Activated CD4-positive, alpha-beta T cell treated with anti-CD3 and anti-CD28 coated beads for 36 hours (primary cell): Measurements from ENCODE around the gene CLEC11A. TPM values are rescaled to one million over a fixed set of nuclear protein-coding genes. Genes with fewer than 3 reads are reported as not detected.
A peak's percentile ranks its signal among the peaks of the same experiment; 100 is the strongest.

Experiments
- ATAC-seq: fragments of 200-7000 bp; cut with Tn5 transposase; one replicate; pipeline ENCODE4 v1.10.0; 2021; ENCODE audit warnings: mild to moderate bottlenecking, moderate library complexity
- CTCF ChIA-PET: fragments of 350-600 bp; sonication (Branson Sonifier 250); formaldehyde crosslinking; loops from one replicate; lab custom pipeline; 2021; ENCODE audit warnings: antibody characterized with exemption; lab: Charles Lee
- POLR2A ChIA-PET: fragments of 350-600 bp; sonication (Branson Sonifier 250); formaldehyde crosslinking; loops from one replicate; lab custom pipeline; 2021; ENCODE audit warnings: antibody characterized with exemption, inconsistent platforms; lab: Charles Lee
- DNase-seq: peaks from one replicate; pipeline ENCODE4 v3.0.0-alpha.2; 2020
- H3K27ac Mint-ChIP-seq: one replicate; pipeline ENCODE4 v1.8.0; 2021; ENCODE audit warnings: mixed read lengths
- H3K27me3 Mint-ChIP-seq: one replicate; pipeline ENCODE4 v1.8.0; 2021; ENCODE audit warnings: mixed read lengths
- H3K36me3 Mint-ChIP-seq: one replicate; pipeline ENCODE4 v1.8.0; 2021; ENCODE audit warnings: low read depth, mixed read lengths
- H3K4me1 Mint-ChIP-seq: one replicate; pipeline ENCODE4 v1.8.0; 2021; ENCODE audit warnings: mixed read lengths
- H3K4me3 Mint-ChIP-seq: one replicate; pipeline ENCODE4 v1.8.0; 2021; ENCODE audit warnings: mild to moderate bottlenecking, moderate library complexity, mixed read lengths
- H3K9me3 Mint-ChIP-seq: one replicate; pipeline ENCODE4 v1.8.0; 2021; ENCODE audit warnings: low read depth, mixed read lengths
- intact Hi-C, 2 experiments: fragments of 100-400 bp; cut with DNase I in 1 of 2; cut with micrococcal nuclease in 1 of 2; formaldehyde crosslinking; loops; one replicate each; pipeline versions ENCODE4 v1.14.2 to v1.15.1; 2022 to 2024; cut with DNase I, micrococcal nuclease
- total RNA-seq, 2 experiments: library from RNA; stranded (reverse); gene quantifications; one replicate each; pipeline ENCODE4 v1.2.3, GENCODE V29; 2021

Gene CLEC11A
- total RNA-seq, 2 experiments from 2014 or later, result 0.64 to 1.0 TPM

DNA sequence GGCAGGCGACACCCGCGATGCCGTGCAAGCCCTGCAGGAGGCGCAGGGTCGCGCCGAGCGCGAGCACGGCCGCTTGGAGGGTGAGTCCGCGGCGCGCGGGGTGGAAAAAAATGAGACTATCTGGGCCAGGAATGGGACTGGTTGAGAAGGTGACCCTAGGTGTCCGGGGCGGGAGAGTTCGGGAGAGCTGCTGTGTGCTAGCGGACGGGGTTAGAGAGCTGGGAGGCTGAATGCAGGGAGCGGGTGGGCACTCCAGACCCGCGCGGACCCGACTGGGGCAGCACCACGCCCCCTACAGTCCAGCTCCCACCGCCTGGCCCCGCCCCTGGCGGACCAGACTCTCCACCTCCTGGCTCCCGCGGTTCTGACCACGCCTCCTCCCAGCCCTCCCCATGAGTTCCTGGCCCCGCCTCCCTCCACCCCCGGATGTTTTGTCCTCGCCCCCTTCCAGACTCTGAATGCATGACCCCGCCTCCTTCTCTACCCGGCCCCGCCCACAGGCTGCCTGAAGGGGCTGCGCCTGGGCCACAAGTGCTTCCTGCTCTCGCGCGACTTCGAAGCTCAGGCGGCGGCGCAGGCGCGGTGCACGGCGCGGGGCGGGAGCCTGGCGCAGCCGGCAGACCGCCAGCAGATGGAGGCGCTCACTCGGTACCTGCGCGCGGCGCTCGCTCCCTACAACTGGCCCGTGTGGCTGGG is 1.5 kb downstream of the CLEC11A start:
- no peaks in the 10 kb centered on the region for H3K9me3 Mint-ChIP-seq
- intact Hi-C loops, result loop anchor here (1.0 to 10.0 kb wide), 14 partner anchors 45 to 870 kb away; partner anchors contain the start of genes EMC10 (in 1 of the 2), GARIN5A (in 1 of the 2), JOSD2 (in 1 of the 2) and NR1H2 (in 1 of the 2)
- ChIA-PET POLR2A (interaction anchor here (0.7 to 1.8 kb wide), 4 partner anchors 71 to 378 kb away, joined by 3 to 13 read pairs (median 4); no protein-coding TSS in a partner anchor), CTCF (interaction anchor here (0.5 to 1.8 kb wide), 18 partner anchors 9 to 394 kb away, joined by 3 to 10 read pairs (median 4); partner anchors contain the start of gene JOSD2)
- peaks cover 2% of the 10 kb centered on the region for H3K36me3 Mint-ChIP-seq
- peaks cover 36% of the 10 kb centered on the region for H3K27me3 Mint-ChIP-seq
- ATAC-seq (peak; percentile 87), DNase-seq (peak; percentile 99)
- H3K4me3 Mint-ChIP-seq, result peak overlapping the region; percentile 80
- H3K4me1 Mint-ChIP-seq, result peaks cover 26% of the 10 kb centered on the region
- peak overlapping the region; percentile 63 for H3K27ac Mint-ChIP-seq

DNA sequence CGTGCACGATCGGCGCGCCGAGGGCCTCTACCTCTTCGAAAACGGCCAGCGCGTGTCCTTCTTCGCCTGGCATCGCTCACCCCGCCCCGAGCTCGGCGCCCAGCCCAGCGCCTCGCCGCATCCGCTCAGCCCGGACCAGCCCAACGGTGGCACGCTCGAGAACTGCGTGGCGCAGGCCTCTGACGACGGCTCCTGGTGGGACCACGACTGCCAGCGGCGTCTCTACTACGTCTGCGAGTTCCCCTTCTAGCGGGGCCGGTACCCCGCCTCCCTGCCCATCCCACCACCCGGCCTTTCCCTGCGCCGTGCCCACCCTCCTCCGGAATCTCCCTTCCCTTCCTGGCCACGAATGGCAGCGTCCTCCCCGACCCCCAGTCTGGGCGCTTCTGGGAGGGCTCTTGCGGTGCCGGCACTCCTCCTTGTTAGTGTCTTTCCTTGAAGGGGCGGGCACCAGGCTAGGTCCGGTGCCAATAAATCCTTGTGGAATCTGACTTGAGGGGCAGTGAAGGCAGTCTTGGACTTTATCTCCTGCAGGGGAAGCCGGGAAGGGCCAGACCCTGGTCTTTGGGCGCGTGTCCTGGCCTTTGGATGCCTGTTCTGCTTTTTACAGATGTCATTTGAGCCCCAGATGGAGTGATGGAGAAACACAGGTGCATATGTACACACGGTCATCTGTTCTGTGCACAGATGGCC is 2.2 kb downstream of the CLEC11A start:
- intact Hi-C loops, result loop anchor here (1.0 to 10.0 kb wide), 7 partner anchors 67 to 869 kb away; partner anchors contain the start of genes JOSD2 (in 1 of the 2), NR1H2 (in 1 of the 2) and POLD1 (in 1 of the 2)
- DNase-seq (no peak), ATAC-seq (peak; percentile 47)
- Mint-ChIP-seq H3K27me3 (peaks cover 31% of the 10 kb centered on the region), H3K36me3 (peaks cover 2% of the 10 kb centered on the region), H3K4me3 (peak overlapping the region; percentile 80), H3K9me3 (no peaks in the 10 kb centered on the region), H3K4me1 (peaks cover 24% of the 10 kb centered on the region), H3K27ac (peak overlapping the region; percentile 63)
- POLR2A ChIA-PET, result interaction anchor here (0.7 to 1.8 kb wide), 4 partner anchors 70 to 379 kb away, joined by 3 to 13 read pairs (median 4); no protein-coding TSS in a partner anchor
- CTCF ChIA-PET, result interaction anchor here (0.5 to 1.8 kb wide), 13 partner anchors 10 to 369 kb away, joined by 3 to 10 read pairs (median 4); partner anchors contain the start of gene JOSD2

DNA sequence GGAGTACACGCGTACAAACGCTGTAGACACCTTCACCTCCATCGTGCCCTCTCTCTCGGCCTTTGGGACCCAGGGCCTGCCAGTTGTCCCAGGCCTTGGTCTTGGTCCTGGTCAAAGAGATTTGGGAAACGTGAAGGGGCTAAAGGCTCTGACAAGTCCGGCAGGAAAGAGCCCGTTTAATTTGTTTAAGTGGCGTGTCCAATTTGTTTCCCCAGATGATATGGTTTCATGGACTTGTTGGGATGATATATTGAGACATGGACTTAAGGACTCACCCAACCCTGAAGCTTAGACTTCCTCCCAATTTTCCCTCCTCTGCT is 2.7 kb downstream of the CLEC11A start:
- POLR2A ChIA-PET, result no interaction called here
- ATAC-seq, result no peak
- DNase-seq, result no peak
- Mint-ChIP-seq H3K27ac (no peak overlapping the region), H3K36me3 (peaks cover 2% of the 10 kb centered on the region), H3K27me3 (peaks cover 26% of the 10 kb centered on the region), H3K4me3 (peak overlapping the region; percentile 80), H3K4me1 (peaks cover 24% of the 10 kb centered on the region), H3K9me3 (no peaks in the 10 kb centered on the region)
- intact Hi-C loops, result loop anchor here (1.0 to 10.0 kb wide), 7 partner anchors 67 to 869 kb away; partner anchors contain the start of genes JOSD2 (in 1 of the 2), NR1H2 (in 1 of the 2) and POLD1 (in 1 of the 2)
- CTCF ChIA-PET, result no interaction called here

DNA sequence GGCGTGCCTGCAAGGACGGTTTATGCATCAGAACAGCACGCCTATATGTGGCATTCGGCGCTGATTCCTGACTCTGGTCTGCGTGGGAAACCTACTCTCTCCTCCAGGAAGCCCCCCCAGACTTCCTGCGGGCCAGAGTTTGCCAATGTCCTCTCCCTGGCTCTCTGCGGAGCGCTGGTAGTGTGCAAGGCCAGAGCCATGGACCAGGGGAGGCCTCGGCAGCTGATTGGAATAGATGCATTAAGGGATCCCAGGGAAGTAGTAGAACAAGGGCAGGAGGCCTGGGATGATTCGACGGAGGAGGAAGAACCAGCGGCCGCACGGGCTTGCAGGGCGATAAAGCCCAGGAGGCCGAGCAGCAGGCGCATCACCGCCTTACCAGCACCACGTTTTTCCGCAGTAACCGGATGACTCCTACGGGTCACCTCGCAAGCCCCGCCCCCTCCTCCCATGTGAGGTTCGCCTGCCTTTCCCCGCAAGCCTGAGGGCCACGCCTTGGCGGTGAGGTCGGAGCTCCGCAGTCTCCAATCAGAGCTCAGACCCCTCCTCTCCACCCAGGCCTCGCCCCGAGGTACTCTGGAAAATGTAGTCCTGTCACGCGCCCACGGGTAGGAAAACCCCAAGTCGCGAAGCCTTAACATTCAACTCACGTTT is 5.0 kb downstream of the CLEC11A start:
- peak; percentile 96 for DNase-seq
- H3K27me3 Mint-ChIP-seq, result peaks cover 17% of the 10 kb centered on the region
- peak overlapping the region; percentile 35 for H3K4me3 Mint-ChIP-seq
- intact Hi-C loops, result loop anchor here in 1 of 2 experiments (1.0 to 10.0 kb wide), 2 partner anchors 380 to 867 kb away; partner anchors contain the start of gene CTU1
- H3K9me3 Mint-ChIP-seq, result no peaks in the 10 kb centered on the region
- peaks cover 24% of the 10 kb centered on the region for H3K4me1 Mint-ChIP-seq
- CTCF ChIA-PET, result interaction anchor here (0.5 kb wide), 1 partner anchor 13 kb away, joined by 3 read pairs; no protein-coding TSS in a partner anchor
- POLR2A ChIA-PET, result no interaction called here
- H3K36me3 Mint-ChIP-seq, result peaks cover 2% of the 10 kb centered on the region
- ATAC-seq, result peak; percentile 68
- peak overlapping the region; percentile 62 for H3K27ac Mint-ChIP-seq

DNA sequence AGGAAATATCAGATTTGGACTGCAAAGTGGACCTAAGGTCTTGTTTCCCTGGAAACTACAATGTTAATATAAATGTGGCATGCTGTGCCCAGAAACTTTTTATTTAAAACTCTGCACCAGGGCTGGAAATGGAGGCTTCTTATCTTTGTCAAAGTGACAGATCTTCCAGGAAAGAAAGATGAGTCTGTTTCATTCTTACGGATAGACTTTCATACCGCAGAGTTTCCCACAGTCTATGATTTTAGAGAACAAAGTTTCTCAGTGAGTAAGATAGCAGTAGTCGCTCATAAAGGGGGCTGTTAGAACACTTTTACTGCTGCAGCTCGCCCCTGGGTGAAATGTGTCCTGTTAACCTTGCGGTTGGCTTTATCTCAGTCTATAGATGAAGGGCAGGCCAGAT is 6.7 kb downstream of the CLEC11A start:
- peaks cover 13% of the 10 kb centered on the region for H3K27me3 Mint-ChIP-seq
- no peak overlapping the region for H3K4me3 Mint-ChIP-seq
- no peak overlapping the region for H3K27ac Mint-ChIP-seq
- H3K36me3 Mint-ChIP-seq, result peaks cover 2% of the 10 kb centered on the region
- CTCF ChIA-PET, result no interaction called here
- POLR2A ChIA-PET, result no interaction called here
- intact Hi-C loops, result loop anchor here in 1 of 2 experiments (10.0 kb wide), 1 partner anchor 865 kb away; no protein-coding TSS in a partner anchor
- ATAC-seq (no peak), DNase-seq (no peak)
- H3K4me1 Mint-ChIP-seq, result peaks cover 20% of the 10 kb centered on the region
- H3K9me3 Mint-ChIP-seq, result no peaks in the 10 kb centered on the region

DNA sequence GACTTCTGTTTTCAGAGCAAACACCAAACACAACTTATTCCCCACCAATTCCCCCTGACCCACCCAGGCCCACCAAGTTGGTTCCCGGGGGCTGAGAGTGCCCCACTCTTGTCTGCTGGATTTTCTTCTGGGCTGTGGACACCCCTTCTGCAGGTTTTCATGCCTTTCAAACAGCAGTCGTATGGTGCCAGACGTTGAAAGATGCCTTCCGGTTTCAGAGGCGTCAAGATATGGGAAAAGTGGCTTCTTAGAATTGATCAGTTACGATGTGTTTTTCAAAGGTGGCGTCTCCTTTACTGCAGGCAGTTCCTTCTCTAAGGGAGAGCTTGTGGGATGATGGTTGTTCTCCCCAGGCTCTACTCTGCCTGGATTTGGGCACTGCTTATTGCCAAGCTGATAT is 12.7 kb downstream of the CLEC11A start:
- peaks cover 33% of the 10 kb centered on the region for H3K27me3 Mint-ChIP-seq
- no peak overlapping the region for H3K4me3 Mint-ChIP-seq

DNA sequence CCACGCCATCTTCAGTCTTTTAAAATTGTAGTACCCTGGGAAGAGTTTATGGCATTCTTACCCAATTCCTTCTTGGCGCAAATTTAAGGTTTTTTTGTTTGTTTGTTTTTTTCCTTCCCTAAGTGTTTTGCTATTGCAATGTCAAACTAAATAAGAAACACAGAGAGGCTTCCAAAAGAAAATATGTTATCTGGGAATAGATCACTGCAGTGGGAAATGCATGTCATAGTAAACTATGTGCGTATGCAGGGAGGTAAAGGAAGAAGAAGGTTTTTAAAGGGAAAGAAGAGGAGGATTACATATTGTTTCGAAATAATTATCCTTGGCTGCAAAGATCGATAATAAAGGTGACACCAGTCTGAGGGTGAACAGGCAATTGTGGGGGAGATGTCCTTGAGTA is 13.2 kb downstream of the CLEC11A start:
- Mint-ChIP-seq H3K27ac (no peak overlapping the region), H3K36me3 (no peaks in the 10 kb centered on the region), H3K4me1 (no peaks in the 10 kb centered on the region), H3K4me3 (no peak overlapping the region), H3K27me3 (peaks cover 38% of the 10 kb centered on the region), H3K9me3 (no peaks in the 10 kb centered on the region)
- CTCF ChIA-PET, result interaction anchor here (0.9 kb wide), 1 partner anchor 11 kb away, joined by 5 read pairs; no protein-coding TSS in a partner anchor
- DNase-seq (no peak), ATAC-seq (no peak)
- intact Hi-C loops, result no loop called here
- POLR2A ChIA-PET, result no interaction called here

More for the DNA sequence above, 12.7 kb downstream of the CLEC11A start:
- Mint-ChIP-seq H3K36me3 (no peaks in the 10 kb centered on the region), H3K4me1 (no peaks in the 10 kb centered on the region), H3K27ac (no peak overlapping the region), H3K9me3 (no peaks in the 10 kb centered on the region)
- CTCF ChIA-PET, result interaction anchor here (1.2 to 1.5 kb wide), 2 partner anchors 186 to 189 kb away, joined by 3 to 5 read pairs; no protein-coding TSS in a partner anchor
- intact Hi-C loops, result no loop called here
- DNase-seq, result no peak
- ATAC-seq, result no peak
- POLR2A ChIA-PET, result no interaction called here

DNA sequence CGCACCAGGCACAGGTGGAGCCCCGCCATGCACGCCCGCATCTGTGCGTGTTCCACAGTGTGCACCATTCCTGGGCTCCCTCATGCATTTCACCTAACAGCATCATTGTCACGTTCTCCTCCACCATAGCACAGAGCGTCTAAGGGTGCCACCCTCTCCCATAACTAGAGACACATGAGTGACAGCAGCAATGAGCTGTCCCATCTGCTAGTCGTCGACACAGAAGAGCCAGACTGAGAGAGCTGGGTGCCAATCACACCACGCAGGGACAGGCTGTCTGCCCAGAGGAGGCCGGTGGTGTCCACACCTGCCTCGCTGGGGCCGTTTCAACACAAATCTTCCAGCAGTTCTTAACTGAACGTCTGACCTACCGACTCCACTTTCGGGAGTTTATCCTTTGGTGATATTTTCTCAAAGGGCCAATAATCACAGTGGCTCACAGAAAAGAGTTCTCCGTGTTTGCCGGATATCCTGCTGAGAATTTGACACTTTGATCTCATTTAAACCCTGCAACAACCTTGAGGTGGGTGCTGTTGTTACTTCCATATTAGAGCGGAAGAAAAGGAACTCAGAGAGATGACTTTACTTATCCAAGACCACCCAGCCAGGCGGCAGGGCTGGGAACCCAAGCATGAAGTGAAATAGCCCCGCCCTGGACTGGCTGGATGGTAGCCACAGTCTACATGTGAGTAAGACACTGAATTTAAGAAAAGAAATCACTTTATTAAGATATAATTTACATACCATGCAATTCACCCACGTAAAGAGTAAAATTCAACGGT is 16.2 kb downstream of the CLEC11A start:
- Mint-ChIP-seq H3K27ac (no peak overlapping the region), H3K4me1 (no peaks in the 10 kb centered on the region), H3K36me3 (no peaks in the 10 kb centered on the region), H3K4me3 (no peak overlapping the region), H3K9me3 (no peaks in the 10 kb centered on the region), H3K27me3 (peaks cover 34% of the 10 kb centered on the region)
- intact Hi-C loops, result no loop called here
- CTCF ChIA-PET, result no interaction called here
- DNase-seq, result no peak
- POLR2A ChIA-PET, result no interaction called here
- ATAC-seq, result no peak

DNA sequence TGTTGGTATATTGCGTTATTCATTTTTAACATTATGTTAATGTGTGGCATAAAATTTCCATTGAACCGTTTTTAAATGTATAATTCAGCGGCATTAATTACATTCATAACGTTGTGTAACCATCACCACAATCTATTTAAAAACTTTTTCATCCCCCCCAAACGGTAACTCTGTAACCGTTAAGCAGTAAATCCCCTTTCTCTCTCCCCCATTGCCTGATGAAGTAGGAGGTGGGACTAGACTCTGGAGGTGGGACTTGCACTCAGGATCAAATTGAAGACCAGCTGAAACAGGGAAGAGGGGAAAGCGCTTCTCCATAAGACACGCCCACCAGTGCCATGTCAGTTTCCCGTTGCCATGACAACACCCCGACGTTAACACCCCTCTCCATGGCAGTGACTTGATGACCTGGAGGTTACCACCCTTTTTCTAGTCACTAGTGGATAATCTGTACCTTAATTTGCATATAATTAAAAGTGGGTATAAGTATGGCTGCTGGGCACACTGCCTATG is 16.8 kb downstream of the CLEC11A start:
- Mint-ChIP-seq H3K4me3 (no peak overlapping the region), H3K9me3 (no peaks in the 10 kb centered on the region), H3K27me3 (peaks cover 34% of the 10 kb centered on the region), H3K36me3 (no peaks in the 10 kb centered on the region), H3K4me1 (no peaks in the 10 kb centered on the region), H3K27ac (no peak overlapping the region)
- CTCF ChIA-PET, result interaction anchor here (1.3 kb wide), 1 partner anchor 182 kb away, joined by 3 read pairs; no protein-coding TSS in a partner anchor
- DNase-seq (no peak), ATAC-seq (no peak)
- POLR2A ChIA-PET, result no interaction called here
- intact Hi-C loops, result no loop called here

DNA sequence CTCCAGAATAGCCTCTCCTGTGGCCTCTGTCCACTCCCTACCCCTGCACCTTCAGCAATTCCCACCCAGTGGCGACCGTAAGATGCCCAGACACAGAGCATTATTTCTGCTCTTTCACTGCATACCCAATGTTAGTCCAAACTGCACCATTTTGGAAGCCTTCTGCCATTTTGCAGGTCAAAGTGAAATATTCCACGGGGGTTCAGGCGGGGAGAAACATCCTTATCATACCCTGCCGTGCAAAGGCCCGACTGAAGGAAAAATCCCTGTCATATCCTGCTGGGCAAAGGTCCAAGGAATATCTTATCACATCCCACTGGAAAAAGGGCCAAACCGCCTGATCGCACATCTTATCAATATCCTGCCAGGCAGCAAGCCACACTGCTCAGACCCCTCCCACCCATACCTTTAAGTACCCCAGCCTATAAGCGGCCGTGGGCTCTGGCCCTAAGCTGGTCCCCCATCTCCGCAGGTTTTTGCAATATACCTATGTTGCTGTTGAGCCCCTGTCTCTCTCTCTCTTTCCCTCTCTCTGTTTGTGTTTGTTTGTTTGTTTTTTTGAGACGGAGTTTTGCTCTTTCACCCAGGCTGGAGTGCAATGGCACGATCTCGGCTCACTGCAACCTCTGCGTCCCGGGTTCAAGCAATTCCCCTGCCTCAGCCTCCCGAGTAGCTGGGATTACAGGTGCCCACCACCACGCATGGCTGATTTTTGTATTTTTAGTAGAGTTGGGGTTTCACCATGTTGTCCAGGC is 18.2 kb downstream of the CLEC11A start:
- DNase-seq (no peak), ATAC-seq (no peak)
- Mint-ChIP-seq H3K27me3 (peaks cover 34% of the 10 kb centered on the region), H3K36me3 (no peaks in the 10 kb centered on the region), H3K27ac (no peak overlapping the region), H3K4me3 (no peak overlapping the region), H3K4me1 (no peaks in the 10 kb centered on the region), H3K9me3 (no peaks in the 10 kb centered on the region)
- CTCF ChIA-PET, result interaction anchor here (0.8 to 1.3 kb wide), 2 partner anchors 72 to 181 kb away, joined by 3 read pairs; no protein-coding TSS in a partner anchor
- intact Hi-C loops, result no loop called here
- POLR2A ChIA-PET, result no interaction called here
